Measurements from ENCODE around the gene METTL17. TPM values are rescaled to one million over a fixed set of nuclear protein-coding genes. Genes with fewer than 3 reads are reported as not detected.
"Not testable (repeated sequence)": the region's sequence is repeated elsewhere in the genome, so short reads cannot be mapped to it uniquely, and the experiment has no call there.

Gene METTL17
- total RNA-seq, 1 experiment from 2014 or later = 76.7 TPM

DNA sequence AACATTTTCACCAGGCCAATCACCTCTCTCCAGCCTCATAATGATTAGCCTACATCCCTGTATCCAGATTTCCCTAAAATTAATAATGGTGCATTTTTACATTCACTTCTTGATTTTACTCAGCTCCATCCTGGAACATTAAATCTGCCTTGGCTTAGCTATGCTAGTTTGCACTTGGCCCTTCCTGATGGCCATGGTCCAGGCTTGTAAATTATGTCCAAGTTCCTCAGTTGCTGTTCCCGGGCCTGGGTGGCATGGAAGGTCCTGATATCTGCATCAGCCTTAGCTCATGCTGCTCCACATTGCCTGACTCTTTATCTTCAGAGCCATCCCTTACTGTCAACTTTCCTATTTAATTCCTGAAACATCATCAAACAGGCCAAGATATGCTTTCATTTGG, 11.1 kb upstream of the METTL17 start:
- intact Hi-C loops (cut with micrococcal nuclease; ENCODE audit: unreplicated experiment) = no loop called here
- CTCF ChIA-PET = no interaction called here
- no peak for TF ChIP-seq CTCF (IDR thresholded peaks at IDR 0.05; ENCODE audit: unreplicated experiment)

DNA sequence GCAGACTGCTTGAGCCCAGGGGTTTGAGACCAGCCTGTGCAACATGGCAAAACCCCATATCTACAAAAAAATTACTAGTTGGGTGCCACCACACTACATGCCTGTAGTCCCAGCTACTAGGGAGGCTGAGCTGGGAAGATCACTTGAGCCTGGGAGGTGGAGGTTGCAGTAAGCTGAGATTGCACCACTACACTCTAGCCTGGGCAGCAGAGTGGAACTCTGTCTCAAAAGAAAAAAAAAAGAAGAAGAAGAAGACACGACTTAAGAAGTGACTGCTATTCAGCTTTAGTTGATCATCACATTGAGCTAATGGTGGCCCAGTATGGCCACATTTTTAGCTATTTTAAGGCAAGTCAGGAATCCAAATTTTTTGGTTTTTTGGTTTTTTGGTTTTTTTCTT, 8.9 kb upstream of the METTL17 start:
- CTCF ChIA-PET = interaction anchor here (0.6 to 1.2 kb wide), 2 partner anchors 10 to 422 kb away, joined by 3 read pairs; no protein-coding TSS in a partner anchor
- Mint-ChIP-seq H3K4me3 (ENCODE audit: low read depth, unreplicated experiment) (no peak overlapping the region), H3K4me1 (ENCODE audit: low read depth, unreplicated experiment) (no peaks in the 10 kb centered on the region), H3K9me3 (ENCODE audit: low read depth, unreplicated experiment) (no peaks in the 10 kb centered on the region), H3K36me3 (ENCODE audit: insufficient read depth, unreplicated experiment) (no peaks in the 10 kb centered on the region), H3K27ac (ENCODE audit: unreplicated experiment) (no peak overlapping the region), H3K27me3 (ENCODE audit: unreplicated experiment) (no peaks in the 10 kb centered on the region)
- intact Hi-C loops (cut with micrococcal nuclease; ENCODE audit: unreplicated experiment) = no loop called here
- no peak for DNase-seq
- TF ChIP-seq CTCF (IDR thresholded peaks at IDR 0.05; ENCODE audit: unreplicated experiment) = no peak
- BruUV-seq (replicated peaks) = no TSS peak

More for the DNA sequence above, 11.1 kb upstream of the METTL17 start:
- no peak for DNase-seq
- no peaks in the 10 kb centered on the region for H3K4me1 Mint-ChIP-seq (ENCODE audit: low read depth, unreplicated experiment)
- no peaks in the 10 kb centered on the region for H3K27me3 Mint-ChIP-seq (ENCODE audit: unreplicated experiment)
- H3K4me3 Mint-ChIP-seq (ENCODE audit: low read depth, unreplicated experiment) = no peak overlapping the region
- no peaks in the 10 kb centered on the region for H3K36me3 Mint-ChIP-seq (ENCODE audit: insufficient read depth, unreplicated experiment)
- BruUV-seq (replicated peaks) = no TSS peak
- H3K9me3 Mint-ChIP-seq (ENCODE audit: low read depth, unreplicated experiment) = no peaks in the 10 kb centered on the region
- no peak overlapping the region for H3K27ac Mint-ChIP-seq (ENCODE audit: unreplicated experiment)

- no peak for TF ChIP-seq CTCF (IDR thresholded peaks at IDR 0.05; ENCODE audit: unreplicated experiment)
- Mint-ChIP-seq H3K36me3 (ENCODE audit: insufficient read depth, unreplicated experiment) (no peaks in the 10 kb centered on the region), H3K27ac (ENCODE audit: unreplicated experiment) (no peak overlapping the region), H3K4me1 (ENCODE audit: low read depth, unreplicated experiment) (no peaks in the 10 kb centered on the region), H3K9me3 (ENCODE audit: low read depth, unreplicated experiment) (no peaks in the 10 kb centered on the region), H3K4me3 (ENCODE audit: low read depth, unreplicated experiment) (no peak overlapping the region), H3K27me3 (ENCODE audit: unreplicated experiment) (no peaks in the 10 kb centered on the region)
- no peak for DNase-seq
- intact Hi-C loops (cut with micrococcal nuclease; ENCODE audit: unreplicated experiment) = no loop called here
- CTCF ChIA-PET = interaction anchor here (1.2 to 2.3 kb wide), 2 partner anchors 8 to 11 kb away, joined by 3 to 8 read pairs; no protein-coding TSS in a partner anchor
- no TSS peak for BruUV-seq (replicated peaks)
These were observed 7.0 kb upstream of the METTL17 start for GRCh38 chr14:20982646-20983369.

DNA sequence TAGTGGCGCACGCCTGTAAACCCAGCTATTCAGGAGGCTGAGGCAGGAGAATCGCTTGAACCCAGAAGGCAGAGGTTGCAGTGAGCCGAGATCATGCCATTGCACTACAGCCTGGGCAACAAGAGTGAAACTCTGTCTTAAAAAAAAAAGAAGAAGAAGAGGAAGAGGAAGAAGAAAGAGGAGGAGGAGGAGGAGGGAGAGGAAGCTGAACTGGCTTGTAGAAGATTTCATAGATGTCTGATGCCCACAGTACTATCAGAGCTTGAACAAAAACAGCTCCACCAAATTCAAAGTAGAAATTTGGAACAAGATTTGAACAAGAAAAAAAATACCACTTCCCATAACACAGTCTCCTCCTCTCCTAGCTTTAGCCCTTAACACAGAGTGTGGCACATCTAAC, 4.1 kb upstream of the METTL17 start:
- H3K27ac Mint-ChIP-seq (ENCODE audit: unreplicated experiment); H3K9me3 Mint-ChIP-seq (ENCODE audit: low read depth, unreplicated experiment); H3K4me3 Mint-ChIP-seq (ENCODE audit: low read depth, unreplicated experiment); H3K4me1 Mint-ChIP-seq (ENCODE audit: low read depth, unreplicated experiment); DNase-seq; BruUV-seq (replicated peaks); intact Hi-C loops (cut with micrococcal nuclease; ENCODE audit: unreplicated experiment); CTCF ChIA-PET; H3K27me3 Mint-ChIP-seq (ENCODE audit: unreplicated experiment): not testable (repeated sequence)
- peaks cover 12% of the 10 kb centered on the region for H3K36me3 Mint-ChIP-seq (ENCODE audit: insufficient read depth, unreplicated experiment)

- no peak overlapping the region for H3K4me3 Mint-ChIP-seq (ENCODE audit: low read depth, unreplicated experiment)
- no peaks in the 10 kb centered on the region for H3K27me3 Mint-ChIP-seq (ENCODE audit: unreplicated experiment)
- H3K4me1 Mint-ChIP-seq (ENCODE audit: low read depth, unreplicated experiment) = peaks cover 3% of the 10 kb centered on the region
- TF ChIP-seq CTCF (IDR thresholded peaks at IDR 0.05; ENCODE audit: unreplicated experiment) = no peak
- intact Hi-C loops (cut with micrococcal nuclease; ENCODE audit: unreplicated experiment) = no loop called here
- peaks cover 13% of the 10 kb centered on the region for H3K36me3 Mint-ChIP-seq (ENCODE audit: insufficient read depth, unreplicated experiment)
- no TSS peak for BruUV-seq (replicated peaks)
- H3K27ac Mint-ChIP-seq (ENCODE audit: unreplicated experiment) = no peak overlapping the region
- DNase-seq = peak; percentile 16
- CTCF ChIA-PET = interaction anchor here (0.5 kb wide), 1 partner anchor 19 kb away, joined by 3 read pairs; no protein-coding TSS in a partner anchor
- H3K9me3 Mint-ChIP-seq (ENCODE audit: low read depth, unreplicated experiment) = no peaks in the 10 kb centered on the region
These were observed 3.0 kb upstream of the METTL17 start for GRCh38 chr14:20986811-20987210.

All from Calu3 (cell line).